ENCODE data around the gene IL23A. TPM values are rescaled to one million over a fixed set of nuclear protein-coding genes. Genes with fewer than 3 reads are reported as not detected.
"Not testable (repeated sequence)": the region's sequence is repeated elsewhere in the genome, so short reads cannot be mapped to it uniquely, and the experiment has no call there.

The IL23A gene
- polyA plus RNA-seq, 1 donor: 0.34 TPM

DNA sequence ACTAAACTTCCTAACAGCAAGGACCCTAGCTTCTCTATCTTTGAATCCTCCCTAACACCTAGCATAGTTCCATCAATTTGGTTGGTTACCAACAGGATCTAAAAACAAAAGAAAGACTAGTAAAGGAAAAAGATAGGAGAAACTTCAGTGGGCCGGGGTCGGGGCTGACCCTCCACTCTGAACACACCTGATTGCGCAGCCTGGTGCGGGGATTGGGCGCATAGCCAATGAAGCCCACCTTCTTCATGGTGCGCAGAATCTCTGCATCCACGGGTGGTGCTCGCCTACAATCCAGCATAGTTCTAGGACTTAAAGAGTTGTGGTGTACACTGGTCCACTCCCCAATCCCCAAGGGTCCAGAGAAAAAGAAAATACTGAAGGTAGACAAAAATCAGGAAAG, 12.6 kb upstream of the IL23A start:
- no peak for DNase-seq (ENCODE audit: low read depth)

- DNase-seq (ENCODE audit: low read depth): no peak
These were observed 12.2 kb upstream of the IL23A start for GRCh38 chr12:56326533-56326932.

DNA sequence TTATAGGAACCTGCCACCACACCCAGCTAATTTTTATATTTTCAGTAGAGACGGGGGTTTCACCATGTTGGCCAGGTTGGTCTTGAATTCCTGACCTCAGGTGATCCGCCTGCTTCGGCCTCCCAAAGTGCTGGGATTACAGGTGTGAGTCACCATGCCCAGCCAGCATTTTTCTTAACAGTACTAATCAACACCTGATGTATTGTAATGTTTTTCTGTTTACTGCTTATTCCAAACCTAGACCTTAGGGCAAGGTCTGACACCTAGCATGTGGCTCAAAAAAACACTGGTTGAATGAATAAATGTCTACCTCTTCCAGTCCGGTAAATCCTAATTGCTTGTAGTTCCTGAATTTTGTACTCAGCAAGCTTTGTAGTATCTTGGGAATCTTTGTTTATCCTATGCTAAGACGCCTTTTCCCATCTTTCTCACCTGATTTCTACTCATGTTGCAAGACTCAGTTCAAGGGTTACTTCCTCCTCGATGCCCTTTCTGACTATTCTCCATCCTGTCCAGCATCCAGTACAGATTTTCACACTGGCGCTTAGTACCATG, 7.7 kb upstream of the IL23A start:
- DNase-seq (ENCODE audit: low read depth): no peak

DNA sequence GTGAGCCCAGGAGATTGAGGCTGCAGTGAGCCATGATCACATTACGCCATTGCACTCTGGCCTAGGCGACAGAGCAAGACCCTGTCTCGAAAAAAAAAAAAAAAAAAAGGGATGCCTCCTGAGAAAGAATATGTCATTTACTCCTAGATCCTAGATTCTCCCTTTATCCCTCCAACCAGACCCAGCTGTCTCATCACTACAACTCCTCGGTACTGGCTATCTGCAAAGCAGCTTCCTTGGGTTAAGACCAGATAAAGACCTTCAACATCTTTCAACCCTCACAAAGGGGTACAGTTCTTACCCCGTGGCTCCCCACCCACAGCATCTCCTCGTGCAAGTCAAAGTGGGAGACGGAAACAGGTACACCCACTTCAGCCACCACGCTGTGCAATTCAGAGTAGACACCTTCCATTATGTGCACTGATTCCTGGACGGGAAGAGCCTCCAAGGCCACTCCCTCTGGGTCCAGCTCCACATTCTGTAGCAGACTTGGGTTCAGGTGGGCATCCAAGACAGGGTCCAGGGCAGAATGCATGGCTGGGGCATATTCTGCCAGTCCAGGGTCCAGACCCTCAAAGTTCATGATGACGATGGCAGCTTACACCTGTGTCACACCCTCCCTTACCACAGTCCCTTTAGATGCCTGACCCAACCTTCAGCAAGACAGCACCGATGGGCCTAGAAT, 6.0 kb upstream of the IL23A start:
- no peak for DNase-seq (ENCODE audit: low read depth)

DNA sequence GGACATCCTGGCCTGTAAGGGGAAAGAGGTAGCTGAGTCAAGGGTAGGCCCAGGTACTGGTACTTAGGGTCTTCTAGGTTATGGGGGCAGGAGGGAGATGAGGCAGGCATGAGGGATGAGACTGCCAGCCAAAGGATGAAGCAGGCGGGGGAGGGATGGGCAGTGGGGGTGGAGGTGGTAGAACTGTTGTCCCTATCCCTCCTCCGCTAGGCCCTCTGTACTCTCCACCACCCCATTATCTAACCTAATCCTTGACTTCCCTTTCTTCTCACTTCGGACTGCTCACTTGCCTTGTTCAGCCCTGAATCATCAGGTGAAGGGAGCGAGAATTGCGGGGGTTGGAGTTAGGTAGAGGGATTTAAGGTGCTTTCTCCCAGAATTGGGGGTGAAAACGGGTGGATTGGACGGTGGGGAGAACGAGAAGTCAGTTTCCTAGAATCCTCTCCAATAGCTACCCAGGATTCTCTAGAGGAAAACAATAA, 5.4 kb upstream of the IL23A start:
- no peak for DNase-seq (ENCODE audit: low read depth)

DNA sequence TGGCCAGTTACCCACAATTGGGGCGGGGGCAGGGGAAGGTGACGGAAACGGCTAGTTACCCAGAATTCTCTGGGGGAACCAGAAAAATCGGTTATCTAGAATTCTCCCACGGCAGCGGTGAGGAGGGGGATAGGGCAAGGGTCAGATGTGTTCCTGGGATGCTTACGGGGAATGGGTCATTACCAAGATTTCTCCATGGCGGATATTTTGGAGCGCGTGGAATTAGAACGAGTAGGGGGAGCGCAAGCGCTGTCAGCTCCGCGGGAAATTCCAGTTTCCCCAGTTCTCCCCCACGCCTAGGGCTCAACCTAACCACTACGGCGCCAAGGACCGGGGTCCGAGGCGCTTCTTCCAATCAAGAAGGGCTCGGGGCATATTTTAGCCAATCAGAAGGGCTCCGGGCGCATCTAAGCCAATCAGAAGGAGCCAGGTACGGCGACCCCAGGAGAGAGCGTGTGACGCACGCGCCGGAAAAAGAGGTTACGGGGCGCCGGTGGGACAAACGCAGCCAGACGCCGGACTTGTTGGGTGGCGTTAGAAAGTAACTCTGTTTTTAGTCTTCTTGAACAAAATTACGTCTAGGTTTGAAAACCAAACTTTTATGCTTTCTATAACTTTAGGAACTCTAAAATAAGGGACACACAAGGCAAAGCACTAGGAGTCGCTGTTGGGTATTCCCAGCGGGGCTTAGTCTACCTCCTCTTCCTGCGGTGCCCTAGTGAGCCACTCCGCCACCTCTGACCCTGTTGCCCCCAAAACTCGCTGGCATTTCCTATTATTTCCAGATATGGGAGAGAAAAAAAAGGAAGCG, 4.8 kb upstream of the IL23A start, which contains the start of gene PAN2:
TSS of gene PAN2 (minus strand) at position 322 of the 811 bp plus-strand sequence. CDS start 906 bp downstream, outside the sequence.
- DNase-seq (ENCODE audit: low read depth): peak; percentile 92

DNA sequence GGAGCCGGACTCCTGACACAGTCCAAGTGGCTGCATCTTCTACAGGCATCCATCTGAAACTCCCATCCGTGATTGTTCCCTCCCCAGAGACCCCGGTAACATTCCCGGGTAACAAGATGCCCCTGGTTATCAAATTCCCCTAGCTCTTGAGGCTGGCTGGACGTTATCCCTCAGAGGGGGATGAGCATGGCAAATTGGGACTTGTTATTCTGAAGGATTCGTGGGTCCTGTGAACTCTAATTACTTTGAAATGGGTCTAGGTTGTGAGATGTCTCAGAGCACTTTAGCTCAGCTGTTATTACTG, 4.2 kb upstream of the IL23A start:
- no peak for DNase-seq (ENCODE audit: low read depth)

DNA sequence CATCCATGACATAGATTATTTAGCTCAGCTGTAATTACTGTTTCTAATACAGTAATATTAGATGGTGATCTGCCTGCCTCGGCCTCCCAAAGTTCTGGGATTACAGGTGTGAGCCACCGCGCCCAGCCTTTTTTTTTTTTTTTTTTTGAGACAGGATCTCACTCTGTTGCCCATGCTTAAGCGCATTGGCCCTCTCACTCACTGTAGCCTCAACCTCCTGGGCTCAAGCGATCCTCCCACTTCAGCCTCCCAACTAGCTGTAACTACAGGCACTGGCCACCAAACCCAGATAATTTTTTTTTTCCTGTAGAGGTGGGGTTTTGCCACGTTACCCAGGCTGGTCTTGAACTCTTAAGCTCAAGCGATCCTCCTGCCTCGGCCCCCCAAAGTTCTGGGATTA, 3.2 kb upstream of the IL23A start:
- not testable (repeated sequence) for DNase-seq (ENCODE audit: low read depth)

- no peak for DNase-seq (ENCODE audit: low read depth)
These were observed 2.1 kb upstream of the IL23A start for GRCh38 chr12:56336361-56337167.

GRCh38 chr12:56337753-56338251, 882 bp upstream of the IL23A start:
- no peak for DNase-seq (ENCODE audit: low read depth)

- DNase-seq (ENCODE audit: low read depth): no peak
These were observed 406 bp downstream of the IL23A start for GRCh38 chr12:56339158-56339422.

- DNase-seq (ENCODE audit: low read depth): no peak
These were observed 2.9 kb downstream of the IL23A start for GRCh38 chr12:56341616-56342015.

DNA sequence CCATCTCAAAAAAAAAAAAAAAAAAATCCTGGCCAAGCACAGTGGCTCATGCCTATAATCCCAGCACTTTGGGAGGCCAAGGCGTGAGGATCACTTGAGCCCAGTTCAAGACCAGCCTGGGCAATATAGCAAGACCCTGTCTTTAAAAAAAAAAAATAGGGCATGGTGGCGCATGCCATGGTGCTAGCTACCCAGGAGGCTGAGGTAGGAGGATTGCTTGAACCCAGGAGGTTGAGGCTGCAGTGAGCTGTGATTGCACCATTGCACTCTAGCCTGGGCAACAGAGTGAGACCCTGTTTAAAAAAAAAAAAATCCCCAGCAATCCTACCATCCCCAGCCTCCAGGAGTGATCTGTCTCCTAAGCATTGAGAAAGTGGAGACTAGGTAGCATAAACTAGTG, 3.6 kb downstream of the IL23A start:
- DNase-seq (ENCODE audit: low read depth): not testable (repeated sequence)

DNA sequence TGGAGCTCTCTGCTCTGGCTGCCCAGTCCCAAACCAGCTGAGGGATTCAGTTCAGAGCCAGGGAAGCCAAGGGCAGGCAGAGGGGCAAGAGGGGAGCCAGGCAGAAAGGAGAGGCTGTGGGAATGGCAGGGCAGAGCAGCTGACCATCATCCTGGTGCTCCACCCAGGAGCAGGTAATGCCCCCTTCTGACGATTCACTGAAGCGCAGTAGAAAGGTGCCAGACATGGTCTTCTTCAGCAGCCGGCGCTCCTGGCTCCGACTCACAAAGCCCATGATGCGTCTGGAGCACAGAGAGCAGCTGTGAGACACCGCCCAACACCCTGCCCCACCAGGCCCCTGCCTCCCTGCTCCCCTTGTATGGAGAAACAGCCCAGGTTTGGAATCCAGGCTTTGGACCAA, 8.0 kb downstream of the IL23A start:
- no peak for DNase-seq (ENCODE audit: low read depth)

- not testable (repeated sequence) for DNase-seq (ENCODE audit: low read depth)
These were observed 8.6 kb downstream of the IL23A start for GRCh38 chr12:56347255-56347654.

DNA sequence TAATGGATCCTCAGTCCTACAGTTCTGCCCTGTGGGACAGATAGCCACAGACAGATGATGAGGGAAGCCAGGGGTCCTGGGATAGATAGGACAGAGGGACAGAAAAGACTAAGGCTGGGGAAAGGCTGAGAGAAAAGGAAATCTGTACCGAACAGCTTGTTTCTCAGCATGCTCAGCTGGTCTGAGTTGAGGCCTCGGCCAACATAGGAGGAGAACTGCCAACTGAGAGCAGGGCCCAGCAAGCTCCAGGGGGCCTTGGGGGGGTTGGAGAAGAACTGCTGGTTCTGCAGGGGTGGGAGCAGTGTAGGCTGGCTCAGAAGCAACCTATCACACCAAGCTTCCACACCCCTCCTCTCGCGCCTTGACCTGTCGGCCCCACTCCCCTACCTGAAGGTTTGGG, 10.1 kb downstream of the IL23A start:
- no peak for DNase-seq (ENCODE audit: low read depth)

- no peak for DNase-seq (ENCODE audit: low read depth)
These were observed 12.0 kb downstream of the IL23A start for GRCh38 chr12:56350662-56351061.

GRCh38 chr12:56351325-56351724, 12.6 kb downstream of the IL23A start:
- DNase-seq (ENCODE audit: low read depth): no peak

DNA sequence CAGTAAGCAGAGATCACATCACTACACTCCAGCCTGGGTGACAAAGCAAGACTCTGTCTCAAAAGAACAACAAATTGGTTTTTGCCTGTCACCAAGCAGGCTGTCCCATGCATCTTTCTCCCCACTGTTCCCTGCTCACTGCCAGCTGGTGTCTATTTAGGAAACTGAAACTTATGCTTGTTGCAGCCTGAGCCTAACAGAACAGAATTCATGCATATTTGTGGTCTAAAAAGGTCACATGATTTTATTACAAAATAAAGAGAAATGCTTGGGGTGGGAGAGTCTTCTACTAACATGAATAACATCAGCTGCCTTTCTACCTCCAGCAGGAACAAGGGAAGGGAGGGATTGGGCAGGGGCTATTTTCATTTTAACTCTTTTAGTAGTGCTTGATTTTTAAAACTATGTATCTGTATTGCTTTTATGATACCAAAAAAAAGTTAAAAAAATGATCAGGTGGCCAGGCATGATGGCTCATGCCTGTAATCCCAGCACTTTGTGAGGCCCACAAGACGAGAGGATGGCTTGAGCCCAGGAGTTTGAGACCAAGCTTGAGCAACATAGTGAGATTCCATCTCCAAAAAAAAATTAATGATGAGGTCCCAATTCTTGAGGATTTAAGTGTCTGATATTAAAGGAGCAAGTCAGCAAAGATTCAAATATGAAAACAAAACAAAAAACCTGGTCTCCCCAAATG, 20.3 kb downstream of the IL23A start:
- DNase-seq (ENCODE audit: low read depth): no peak

- DNase-seq (ENCODE audit: low read depth): peak; percentile 100
These were observed 21.4 kb downstream of the IL23A start, which contains the start of gene STAT2 for GRCh38 chr12:56359851-56360767. Gene STAT2, minus strand, starts transcription at chr12:56360107. Its CDS starts 3,536 bp downstream, at chr12:56356571.
